Measurements from ENCODE around the gene ART3.

The ART3 gene

GRCh38 chr4:76153356-76153755 is 78.8 kb downstream of the ART3 start:
- no peak for DNase-seq

DNA sequence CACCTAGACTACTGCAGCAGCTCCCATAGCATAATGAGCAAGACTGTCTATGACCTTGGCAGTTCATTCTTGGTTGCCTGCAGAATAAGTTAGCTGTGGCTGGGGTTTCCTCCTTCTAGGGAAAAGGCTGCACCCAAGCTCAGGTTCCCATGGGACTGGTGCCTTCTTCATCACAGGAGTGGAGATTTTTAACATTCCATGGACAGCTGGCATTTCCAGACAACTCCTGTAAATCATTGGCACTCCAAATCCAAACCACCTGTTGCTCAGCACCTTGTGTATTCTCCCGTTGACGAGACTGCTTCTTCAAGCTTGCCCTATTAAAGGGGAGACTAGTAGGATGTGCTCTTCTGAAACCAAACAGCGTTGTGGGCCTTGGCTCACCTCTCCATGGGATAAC is 81.5 kb downstream of the ART3 start:
- DNase-seq = no peak

GRCh38 chr4:76156635-76157034 is 82.1 kb downstream of the ART3 start:
- no peak for DNase-seq

DNA sequence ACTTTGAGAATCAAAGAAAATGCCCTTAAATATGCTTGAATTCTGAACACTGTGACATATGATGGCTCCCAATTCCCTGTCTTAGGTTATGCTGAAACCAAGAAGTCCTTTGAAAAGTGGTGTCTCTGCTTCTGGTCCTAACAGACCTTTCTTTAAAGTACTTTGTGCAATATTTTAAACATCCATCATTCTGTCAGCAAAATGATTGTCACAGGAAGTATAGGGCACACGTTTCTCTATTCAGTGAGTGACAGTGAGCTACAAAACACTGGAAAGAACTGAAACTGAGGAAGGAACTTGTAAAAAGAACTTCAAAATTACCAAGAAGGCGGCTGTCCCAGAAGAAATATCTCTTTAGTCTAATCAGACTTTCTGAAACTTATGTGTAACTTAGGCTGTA is 85.8 kb downstream of the ART3 start:
- DNase-seq = no peak
